Karpas-422 (cell line): ENCODE data around the gene CDC42EP4. TPM values are rescaled to one million over a fixed set of nuclear protein-coding genes. Genes with fewer than 3 reads are reported as not detected.

ENCODE experiments used
- DNase-seq: peaks from one replicate; pipeline ENCODE4 v3.0.0-alpha.2; 2015
- H2AFZ ChIP-seq: fragments of 200-600 bp; sonication (generic); 2 replicates; pipeline ENCODE4 v1.6.1; 2014; ENCODE audit warnings: antibody characterized with exemption, low read length, mixed read lengths
- H3K27ac ChIP-seq: fragments of 200-600 bp; sonication (generic); 2 replicates; pipeline ENCODE4 v1.5.1; 2014; ENCODE audit warnings: mild to moderate bottlenecking, low read length, moderate library complexity
- H3K27me3 ChIP-seq: fragments of 200-600 bp; sonication (generic); 2 replicates; pipeline ENCODE4 v1.6.1; 2014; ENCODE audit warnings: low read length, mixed read lengths
- H3K36me3 ChIP-seq: fragments of 200-600 bp; sonication (generic); 2 replicates; pipeline ENCODE4 v1.6.1; 2014; ENCODE audit warnings: low read length, mixed read lengths; ENCODE audit not compliant: insufficient read depth
- H3K4me1 ChIP-seq: fragments of 200-600 bp; sonication (generic); 2 replicates; pipeline ENCODE4 v1.6.1; 2014; ENCODE audit warnings: mild to moderate bottlenecking, low read length, mixed read lengths
- H3K4me2 ChIP-seq: fragments of 200-600 bp; sonication (generic); 2 replicates; pipeline ENCODE4 v1.6.1; 2014; ENCODE audit warnings: low read length, low read depth, mild to moderate bottlenecking; ENCODE audit not compliant: poor library complexity, severe bottlenecking
- H3K4me3 ChIP-seq: fragments of 200-600 bp; sonication (generic); 2 replicates; pipeline ENCODE4 v1.5.1; 2014; ENCODE audit warnings: mild to moderate bottlenecking, antibody characterized with exemption, low read length, mixed read lengths
- H3K79me2 ChIP-seq: fragments of 200-600 bp; sonication (generic); 2 replicates; pipeline ENCODE4 v1.6.1; 2014; ENCODE audit warnings: mild to moderate bottlenecking, low read length, mixed read lengths
- H3K9ac ChIP-seq: fragments of 200-600 bp; sonication (generic); 2 replicates; pipeline ENCODE4 v1.6.0; 2014; ENCODE audit warnings: low read length
- H3K9me2 ChIP-seq: fragments of 200-600 bp; sonication (generic), shearing (Covaris generic); replicated peaks from 2 replicates; pipeline ENCODE4 v1.6.0; 2014; ENCODE audit warnings: mild to moderate bottlenecking, low read length, moderate library complexity; ENCODE audit not compliant: insufficient read depth
- H3K9me3 ChIP-seq: fragments of 300-700, 200-600 bp; sonication (generic); 2 replicates; pipeline ENCODE4 v1.6.1; 2014; ENCODE audit warnings: low read length, mixed read lengths
- H4K20me1 ChIP-seq: fragments of 200-600 bp; sonication (generic); 2 replicates; pipeline ENCODE4 v1.6.1; 2014; ENCODE audit warnings: mild to moderate bottlenecking, antibody characterized with exemption, low read length, low read depth; ENCODE audit not compliant: insufficient read depth
- total RNA-seq: library from RNA; depleted of rRNA; stranded (reverse); fragments of >200 nt; shearing (Covaris generic); gene quantifications from 2 replicates; pipeline ENCODE4 v1.2.3, GENCODE V29; 2014; ENCODE audit warnings: low replicate concordance

CDC42EP4 gene
- total RNA-seq, 1 experiment from 2014 or later: not detected

DNA sequence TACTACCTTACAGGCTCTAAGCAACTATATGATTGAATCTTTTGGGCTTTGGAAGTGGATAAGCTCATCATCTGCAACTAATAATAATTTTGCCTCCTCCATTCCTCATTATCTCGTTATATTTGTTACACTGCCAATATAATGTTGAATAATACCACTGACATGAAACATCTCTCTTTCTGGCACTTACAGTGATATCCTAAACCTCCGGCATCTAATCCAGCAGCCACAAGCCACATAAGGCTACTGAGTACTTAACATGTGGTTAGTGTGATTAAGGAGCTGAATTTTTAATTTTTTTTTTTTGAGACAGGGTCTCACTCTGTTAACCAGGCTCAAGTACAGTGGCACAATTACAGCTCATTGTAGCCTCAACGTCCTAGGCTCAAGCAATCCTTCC lies 9.6 kb downstream of the CDC42EP4 start:
- no peaks in the 10 kb centered on the region for H4K20me1 ChIP-seq
- H3K79me2 ChIP-seq: no peaks in the 10 kb centered on the region
- DNase-seq: no peak
- no peak overlapping the region for H2AFZ ChIP-seq
- no peak overlapping the region for H3K4me3 ChIP-seq
- H3K9me3 ChIP-seq: no peaks in the 10 kb centered on the region
- no peak overlapping the region for H3K27ac ChIP-seq
- no peaks in the 10 kb centered on the region for H3K9me2 ChIP-seq
- no peaks in the 10 kb centered on the region for H3K36me3 ChIP-seq
- H3K4me1 ChIP-seq: no peaks in the 10 kb centered on the region
- no peak overlapping the region for H3K9ac ChIP-seq
- H3K4me2 ChIP-seq: no peak overlapping the region
- H3K27me3 ChIP-seq: no peaks in the 10 kb centered on the region

- Histone ChIP-seq H3K9me2 (no peaks in the 10 kb centered on the region), H3K4me2 (no peak overlapping the region), H3K36me3 (no peaks in the 10 kb centered on the region), H3K9me3 (no peaks in the 10 kb centered on the region), H3K4me3 (no peak overlapping the region), H4K20me1 (no peaks in the 10 kb centered on the region), H3K27ac (no peak overlapping the region), H3K79me2 (no peaks in the 10 kb centered on the region), H3K9ac (no peak overlapping the region), H3K4me1 (no peaks in the 10 kb centered on the region), H3K27me3 (no peaks in the 10 kb centered on the region), H2AFZ (no peak overlapping the region)
- DNase-seq: no peak
Measured at GRCh38 chr17:73301369-73301768, 10.4 kb downstream of the CDC42EP4 start.

DNA sequence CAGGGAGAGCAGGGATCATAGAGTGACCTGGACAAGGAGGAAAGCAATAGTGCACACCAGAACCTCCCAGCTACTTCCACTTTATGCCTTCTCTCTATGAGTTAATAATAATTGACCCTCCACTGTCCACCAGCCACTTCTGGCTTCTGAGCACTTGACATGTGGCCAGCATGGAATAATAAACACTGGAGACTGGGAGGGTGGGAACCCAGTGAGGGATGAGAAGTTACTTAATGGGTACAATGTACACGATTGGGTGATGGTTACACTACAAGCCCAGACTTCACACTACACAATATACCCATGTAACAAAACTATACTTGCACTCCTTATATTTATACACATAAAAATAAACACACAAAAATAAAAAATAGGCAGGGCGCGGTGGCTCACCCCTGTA lies 11.4 kb downstream of the CDC42EP4 start:
- no peak overlapping the region for H3K4me2 ChIP-seq
- H3K9me3 ChIP-seq: no peaks in the 10 kb centered on the region
- H3K27me3 ChIP-seq: no peaks in the 10 kb centered on the region
- H2AFZ ChIP-seq: no peak overlapping the region
- no peak overlapping the region for H3K4me3 ChIP-seq
- H3K36me3 ChIP-seq: no peaks in the 10 kb centered on the region
- no peak for DNase-seq
- H3K4me1 ChIP-seq: no peaks in the 10 kb centered on the region
- no peak overlapping the region for H3K27ac ChIP-seq
- no peaks in the 10 kb centered on the region for H3K9me2 ChIP-seq
- H3K79me2 ChIP-seq: no peaks in the 10 kb centered on the region
- no peaks in the 10 kb centered on the region for H4K20me1 ChIP-seq
- no peak overlapping the region for H3K9ac ChIP-seq

GRCh38 chr17:73297934-73298861 lies 13.6 kb downstream of the CDC42EP4 start:
- no peaks in the 10 kb centered on the region for H3K27me3 ChIP-seq
- no peak overlapping the region for H3K27ac ChIP-seq
- no peak overlapping the region for H3K4me3 ChIP-seq
- no peaks in the 10 kb centered on the region for H3K36me3 ChIP-seq
- H3K4me2 ChIP-seq: no peak overlapping the region
- no peak overlapping the region for H2AFZ ChIP-seq
- H3K9me3 ChIP-seq: no peaks in the 10 kb centered on the region
- H3K9me2 ChIP-seq: no peaks in the 10 kb centered on the region
- no peak for DNase-seq
- H3K4me1 ChIP-seq: no peaks in the 10 kb centered on the region
- no peak overlapping the region for H3K9ac ChIP-seq
- no peaks in the 10 kb centered on the region for H4K20me1 ChIP-seq
- H3K79me2 ChIP-seq: no peaks in the 10 kb centered on the region

GRCh38 chr17:73293480-73293911 lies 18.3 kb downstream of the CDC42EP4 start:
- no peaks in the 10 kb centered on the region for H3K9me3 ChIP-seq
- H3K79me2 ChIP-seq: no peaks in the 10 kb centered on the region
- H3K9ac ChIP-seq: no peak overlapping the region
- no peak overlapping the region for H2AFZ ChIP-seq
- H3K27me3 ChIP-seq: no peaks in the 10 kb centered on the region
- no peak overlapping the region for H3K4me3 ChIP-seq
- no peak for DNase-seq
- H3K36me3 ChIP-seq: no peaks in the 10 kb centered on the region
- H3K4me1 ChIP-seq: peaks cover 4% of the 10 kb centered on the region; the same call in 1 of the 2 replicates
- no peaks in the 10 kb centered on the region for H4K20me1 ChIP-seq
- H3K4me2 ChIP-seq: no peak overlapping the region
- H3K27ac ChIP-seq: no peak overlapping the region
- H3K9me2 ChIP-seq: no peaks in the 10 kb centered on the region

DNA sequence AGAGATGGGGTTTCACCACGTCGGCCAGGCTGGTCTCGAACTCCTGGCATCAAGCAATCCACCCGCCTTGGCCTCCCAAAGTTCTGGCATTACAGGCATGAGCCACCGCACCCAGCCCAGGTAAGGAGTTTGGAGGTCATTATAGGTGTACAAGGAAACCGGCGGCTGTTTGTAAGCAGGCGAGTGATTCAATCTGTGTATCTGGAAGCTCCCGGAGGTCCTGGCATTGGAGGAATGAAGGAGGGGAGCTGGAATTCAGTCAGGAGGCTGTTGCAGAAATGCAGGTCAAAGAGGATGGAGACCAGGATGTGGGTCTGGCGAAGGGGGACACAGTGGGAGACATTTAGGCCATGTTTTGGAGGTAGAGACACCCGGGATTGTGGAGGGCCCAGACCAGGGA lies 18.8 kb downstream of the CDC42EP4 start:
- Histone ChIP-seq H4K20me1 (no peaks in the 10 kb centered on the region), H3K4me2 (no peak overlapping the region), H3K9ac (no peak overlapping the region)

DNA sequence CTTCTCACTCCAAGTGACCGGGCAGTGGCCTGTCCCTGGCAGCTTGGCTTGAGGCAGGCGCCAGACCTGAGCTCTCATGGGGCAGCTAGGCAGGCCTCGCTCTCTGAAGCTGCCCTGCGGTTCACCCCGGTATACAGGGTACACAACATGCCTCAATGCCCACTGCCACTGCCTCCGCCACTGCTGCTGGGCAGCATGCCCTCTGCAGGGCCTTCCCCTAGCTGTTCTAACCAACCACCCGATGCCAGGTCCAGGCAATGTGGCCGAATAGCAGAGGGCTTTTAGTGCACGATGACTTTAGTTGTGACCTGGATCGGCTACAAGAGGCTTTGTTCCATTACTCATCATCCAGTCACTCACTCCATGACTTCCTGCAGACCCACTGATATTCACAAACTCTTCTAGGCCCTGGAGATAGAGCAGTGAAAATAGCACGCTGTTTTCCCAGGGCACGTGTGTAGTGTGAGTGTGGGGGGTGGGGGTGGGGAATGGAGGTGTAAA lies 19.7 kb downstream of the CDC42EP4 start:
- no peak overlapping the region for H3K4me3 ChIP-seq
- no peaks in the 10 kb centered on the region for H3K27me3 ChIP-seq
- H4K20me1 ChIP-seq: no peaks in the 10 kb centered on the region
- no peaks in the 10 kb centered on the region for H3K9me2 ChIP-seq
- H3K36me3 ChIP-seq: no peaks in the 10 kb centered on the region
- H3K9ac ChIP-seq: no peak overlapping the region
- H3K27ac ChIP-seq: no peak overlapping the region
- peaks cover 4% of the 10 kb centered on the region; the same call in 1 of the 2 replicates for H3K4me1 ChIP-seq
- no peak for DNase-seq
- no peak overlapping the region for H3K4me2 ChIP-seq
- H3K9me3 ChIP-seq: no peaks in the 10 kb centered on the region
- no peak overlapping the region for H2AFZ ChIP-seq
- no peaks in the 10 kb centered on the region for H3K79me2 ChIP-seq

More for the DNA sequence above, 18.8 kb downstream of the CDC42EP4 start:
- Histone ChIP-seq H3K9me3 (no peaks in the 10 kb centered on the region), H3K79me2 (no peaks in the 10 kb centered on the region), H3K4me1 (peaks cover 4% of the 10 kb centered on the region; the same call in 1 of the 2 replicates), H2AFZ (no peak overlapping the region), H3K4me3 (no peak overlapping the region), H3K9me2 (no peaks in the 10 kb centered on the region), H3K36me3 (no peaks in the 10 kb centered on the region), H3K27me3 (no peaks in the 10 kb centered on the region), H3K27ac (no peak overlapping the region)
- DNase-seq: no peak

GRCh38 chr17:73291260-73291801 lies 20.5 kb downstream of the CDC42EP4 start:
- Histone ChIP-seq H3K36me3 (no peaks in the 10 kb centered on the region), H3K9ac (no peak overlapping the region), H3K4me1 (peaks cover 4% of the 10 kb centered on the region; the same call in 1 of the 2 replicates), H4K20me1 (no peaks in the 10 kb centered on the region), H3K4me2 (no peak overlapping the region), H3K9me3 (no peaks in the 10 kb centered on the region), H3K4me3 (no peak overlapping the region), H2AFZ (no peak overlapping the region), H3K27me3 (no peaks in the 10 kb centered on the region), H3K9me2 (no peaks in the 10 kb centered on the region), H3K27ac (no peak overlapping the region), H3K79me2 (no peaks in the 10 kb centered on the region)
- DNase-seq: no peak
